ENCODE measurements around the gene RAET1G.

- TF ChIP-seq CTCF (IDR thresholded peaks at IDR 0.05; ENCODE audit: low read length) (no peak), EZH2phosphoT487 (IDR thresholded peaks at IDR 0.05; ENCODE audit: low read length) (no peak), EZH2 (optimal IDR thresholded peaks at IDR 0.05; ENCODE audit: low read depth, low read length) (no peak)
Measured at GRCh38 chr6:149895048-149895590, 27.8 kb downstream of the RAET1G start.

Measured in MM.1S (cell line).